ENCODE results near the gene CEPT1.
"Not testable (repeated sequence)": the region's sequence is repeated elsewhere in the genome, so short reads cannot be mapped to it uniquely, and the experiment has no call there.

The CEPT1 gene

GRCh38 chr1:111213412-111213811 is 73.4 kb downstream of the CEPT1 start:
- no peak for DNase-seq

DNA sequence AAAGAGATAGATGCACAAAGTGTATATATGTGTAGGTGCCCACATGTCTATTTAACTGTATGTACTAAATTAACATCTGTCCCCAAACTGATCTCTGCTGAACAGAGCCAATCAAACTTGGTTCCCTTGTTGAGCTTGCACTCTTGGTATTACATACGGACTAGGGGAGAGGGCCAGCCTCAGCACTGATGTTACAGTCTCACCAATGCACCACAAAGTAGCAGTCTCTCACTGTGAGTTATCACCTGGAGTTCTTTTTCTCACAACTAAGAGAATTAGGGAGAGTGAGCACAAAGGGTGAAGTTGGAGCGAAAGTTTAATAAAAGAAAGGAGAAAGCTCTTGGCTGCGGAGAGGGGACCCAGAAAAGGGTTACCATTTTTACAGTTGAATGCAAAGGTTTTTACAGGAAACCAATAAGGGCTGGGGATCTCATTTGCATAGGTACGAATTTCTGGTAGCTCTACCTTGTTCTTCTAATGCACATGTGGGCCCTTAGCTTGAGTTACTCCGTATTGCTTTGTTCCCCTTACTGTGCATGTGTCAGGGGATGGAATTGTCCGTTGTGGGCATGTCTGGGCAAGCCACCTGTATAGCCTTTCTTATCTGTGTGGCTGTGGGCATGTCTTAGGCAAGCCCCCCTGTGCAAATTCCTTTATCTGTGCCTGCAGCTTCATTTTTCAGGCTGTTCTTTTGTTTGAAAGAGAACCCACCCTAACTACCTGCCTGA is 74.2 kb downstream of the CEPT1 start:
- no peak for DNase-seq

- DNase-seq = no peak
These were observed 74.9 kb downstream of the CEPT1 start for GRCh38 chr1:111214884-111215283.

DNA sequence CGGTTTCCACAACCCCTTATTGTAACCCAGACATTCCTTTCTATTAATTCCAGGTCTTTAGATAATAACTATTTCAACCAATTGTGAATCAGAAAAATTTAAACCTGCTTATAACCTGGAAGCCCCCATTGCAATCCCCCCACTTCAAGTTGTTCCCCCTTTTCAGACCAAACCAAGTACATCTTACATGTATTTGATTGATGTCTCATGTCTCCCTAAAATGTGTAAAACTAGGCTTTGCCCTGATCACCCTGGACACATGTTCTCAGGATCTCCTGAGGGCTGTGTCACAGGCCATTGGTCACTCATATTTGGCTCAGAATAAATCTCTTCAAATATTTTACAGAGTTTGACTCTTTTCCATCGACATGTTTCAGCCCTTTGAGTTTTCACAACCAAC is 75.3 kb downstream of the CEPT1 start:
- not testable (repeated sequence) for DNase-seq

GRCh38 chr1:111216751-111217150 is 76.7 kb downstream of the CEPT1 start:
- DNase-seq = no peak

GRCh38 chr1:111217183-111217910 is 77.3 kb downstream of the CEPT1 start:
- DNase-seq = no peak

GRCh38 chr1:111218701-111219556 is 78.9 kb downstream of the CEPT1 start:
- no peak for DNase-seq

- no peak for DNase-seq
These were observed 79.7 kb downstream of the CEPT1 start for GRCh38 chr1:111219557-111220286.

DNA sequence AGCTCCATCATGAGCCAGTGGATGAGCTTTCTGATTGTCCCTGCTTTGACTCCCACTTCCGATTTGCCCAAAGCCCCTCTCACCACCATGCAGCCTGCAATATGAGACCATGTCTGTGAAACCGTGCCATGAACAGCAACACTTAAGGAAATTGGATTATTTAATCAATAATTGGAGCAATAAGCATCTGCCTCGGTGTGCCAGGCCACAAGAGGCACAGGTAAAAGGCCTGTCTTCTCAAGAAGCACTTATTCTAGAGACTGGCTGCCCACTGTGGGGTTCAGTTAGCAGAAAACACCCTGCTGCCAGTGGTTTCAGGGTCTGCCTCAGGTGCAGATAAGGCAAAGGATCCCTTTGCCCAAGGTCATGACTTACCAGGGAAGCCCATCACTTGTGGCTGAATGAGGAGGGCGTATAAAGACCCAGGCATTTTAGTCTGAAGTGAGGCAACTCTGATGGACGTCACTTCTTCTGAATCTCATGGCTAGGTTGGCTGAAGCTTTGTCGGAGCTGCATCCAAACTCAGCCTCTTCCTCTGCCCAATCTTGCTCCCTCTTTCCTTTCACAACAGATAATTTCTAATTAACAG is 80.4 kb downstream of the CEPT1 start:
- no peak for DNase-seq

- no peak for DNase-seq
These were observed 81.2 kb downstream of the CEPT1 start for GRCh38 chr1:111221276-111221632.

- DNase-seq = no peak
These were observed 81.7 kb downstream of the CEPT1 start for GRCh38 chr1:111221633-111222291.

DNA sequence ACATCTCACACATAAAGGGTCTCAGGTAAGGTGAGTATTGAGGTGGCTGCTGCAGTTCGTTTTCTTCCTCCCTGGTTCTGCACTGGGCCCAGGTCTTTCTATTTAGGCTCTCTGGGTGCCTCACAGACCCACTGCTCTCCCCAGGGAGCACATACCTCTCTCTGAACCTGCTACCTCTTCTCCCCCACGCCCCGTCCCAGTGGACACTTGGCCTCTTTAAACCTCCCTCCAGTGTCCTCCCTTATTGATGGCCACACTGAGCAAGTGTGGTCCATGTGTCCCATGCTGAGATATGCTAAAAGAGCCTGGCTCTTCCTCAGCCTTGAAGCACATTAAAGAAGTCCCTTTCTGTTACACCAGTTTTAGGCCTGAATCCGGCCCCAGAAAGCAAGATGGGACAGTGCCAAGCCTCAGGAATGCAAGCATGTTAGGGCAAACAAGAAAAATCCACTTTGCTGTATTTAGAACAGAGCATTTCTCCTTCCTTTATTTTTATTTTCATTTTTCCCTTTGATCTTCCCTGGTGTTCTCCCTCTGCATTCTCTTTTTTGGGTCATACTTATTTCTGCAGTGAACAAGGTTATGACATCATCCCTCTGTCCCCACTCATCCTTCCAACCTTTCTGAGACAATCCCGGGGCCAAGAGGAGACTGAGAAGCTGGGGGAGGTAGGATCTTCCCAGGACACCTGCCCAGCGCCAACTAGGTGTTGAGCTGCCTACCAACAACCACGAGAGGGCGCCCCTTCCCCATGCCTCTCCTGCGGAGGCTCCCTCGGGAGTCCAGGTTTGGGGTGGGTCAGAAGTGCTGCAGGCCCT is 82.5 kb downstream of the CEPT1 start:
- DNase-seq = peak; percentile 55

DNA sequence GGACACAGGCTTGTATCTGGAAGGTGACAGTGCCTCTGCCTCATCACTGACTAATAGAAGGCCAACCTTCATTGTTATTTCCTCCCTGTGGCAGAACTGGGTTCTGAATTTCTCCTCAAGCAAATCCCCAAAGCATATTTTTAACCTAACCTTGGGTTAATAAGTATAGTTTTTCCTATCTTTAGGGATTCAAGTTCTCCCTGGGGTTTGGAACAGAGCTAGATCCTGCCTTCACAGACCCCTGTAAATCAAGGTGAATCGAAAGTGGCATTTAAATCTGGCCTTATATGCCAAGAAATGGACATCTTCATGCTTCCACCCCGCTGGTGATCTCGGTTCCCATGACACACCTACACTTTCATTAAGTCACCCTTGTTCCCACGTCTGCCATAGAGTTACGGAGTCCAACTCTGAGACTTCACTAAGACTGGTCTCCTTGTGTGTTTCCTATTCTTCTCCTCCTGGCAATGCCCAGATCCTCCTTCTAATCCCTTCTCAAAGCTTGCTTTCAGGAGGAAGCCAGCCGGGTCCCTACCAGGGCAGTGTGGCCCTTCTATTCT is 83.2 kb downstream of the CEPT1 start:
- no peak for DNase-seq

GRCh38 chr1:111225091-111225490 is 85.1 kb downstream of the CEPT1 start:
- no peak for DNase-seq

- peak; percentile 46 for DNase-seq
These were observed 85.8 kb downstream of the CEPT1 start for GRCh38 chr1:111225717-111226400.

DNA sequence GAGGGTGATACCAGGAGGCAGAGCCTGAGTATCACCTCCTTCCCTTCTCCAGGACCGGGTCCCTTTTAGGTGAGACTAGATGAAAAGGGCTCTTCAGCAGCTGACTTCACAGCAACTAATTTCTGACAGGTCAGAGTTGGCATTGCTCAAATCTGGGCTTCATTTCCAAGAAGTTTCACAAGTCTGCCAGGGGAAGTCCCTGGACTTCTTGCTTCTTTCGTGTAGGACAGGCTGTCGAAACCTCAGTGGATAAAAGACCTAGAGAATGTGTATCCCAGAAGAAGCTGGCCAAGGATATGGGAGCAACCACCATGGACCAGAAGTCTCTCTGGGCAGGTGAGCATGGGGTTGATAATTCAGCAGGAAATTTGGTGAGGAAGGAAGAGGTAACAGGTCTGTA is 87.4 kb downstream of the CEPT1 start, which contains the start of gene CHI3L2:
Gene CHI3L2 (plus strand): TSS at position 280 of the 400 bp plus-strand sequence. CDS start 17 bp downstream, at position 297.
- DNase-seq = no peak

DNA sequence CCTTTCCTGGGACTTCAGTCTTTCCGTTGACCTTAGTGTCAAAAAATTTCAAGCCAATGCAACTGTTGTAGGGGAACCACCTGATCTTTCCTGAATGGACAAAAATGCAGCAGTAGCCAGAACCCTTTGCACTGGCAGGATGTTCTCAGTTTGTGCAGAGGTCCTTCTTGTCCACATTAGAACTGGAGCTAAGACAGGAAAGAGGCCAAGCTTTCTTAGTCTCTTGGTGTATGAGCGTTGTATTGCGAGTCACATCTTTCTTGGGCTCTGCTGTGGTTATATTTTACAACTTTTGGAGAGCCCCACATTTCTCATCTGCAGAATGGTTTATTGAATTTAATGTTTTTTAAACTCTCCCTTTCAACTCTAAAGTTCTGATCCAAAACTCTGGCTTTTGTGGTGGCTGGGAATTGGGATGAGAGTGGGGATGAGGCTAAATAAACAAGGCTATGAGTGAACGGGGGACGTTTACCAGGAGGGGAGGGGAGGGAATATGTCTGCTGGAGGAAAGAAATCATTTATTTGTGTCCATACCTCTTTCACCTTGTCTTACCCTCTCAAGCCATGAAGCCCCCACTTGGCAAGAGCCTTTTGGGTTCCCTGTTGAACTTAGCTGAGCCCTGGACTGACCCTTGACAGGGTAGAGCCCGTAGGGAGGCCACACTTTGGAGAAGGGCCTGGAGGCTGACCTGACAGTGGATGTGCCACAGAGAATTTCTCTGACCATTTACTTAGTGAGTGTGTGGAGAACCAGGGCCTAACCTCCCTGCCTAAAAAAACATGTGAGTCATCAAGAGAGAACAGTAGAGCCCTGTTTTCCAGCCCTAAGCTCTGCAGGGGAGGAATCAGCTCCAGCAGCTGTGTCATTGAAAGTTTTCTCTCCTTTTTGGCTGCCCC is 88.1 kb downstream of the CEPT1 start:
- no peak for DNase-seq

- DNase-seq = no peak
These were observed 88.7 kb downstream of the CEPT1 start for GRCh38 chr1:111228748-111229126.

DNA sequence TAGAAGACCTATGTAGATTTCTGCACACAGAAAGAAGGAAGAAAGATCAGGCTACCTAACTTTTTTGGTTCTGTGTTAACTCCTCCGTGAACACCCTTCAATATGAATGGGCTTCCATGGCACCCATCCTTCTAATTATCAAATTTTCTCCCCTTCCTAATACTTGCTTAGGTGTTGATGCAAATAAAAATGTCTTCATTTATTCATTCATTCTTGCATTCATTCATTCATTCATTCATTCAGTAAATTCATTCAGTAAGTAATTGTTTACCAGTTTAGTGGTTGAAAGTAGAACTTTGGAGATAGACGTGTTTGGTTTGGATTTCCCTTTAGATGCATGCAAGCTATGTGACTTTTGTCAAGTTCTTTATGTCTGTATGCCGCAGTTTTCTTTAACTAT is 92.1 kb downstream of the CEPT1 start:
- no peak for DNase-seq

Data from DMS79 treated with DMSO at 0.1 percent for 48 hours (cell line).